GM19351 (cell line): ENCODE measurements around the gene USP2.

Source experiments
- ATAC-seq: cut with Tn5 transposase; IDR thresholded peaks from one replicate; pipeline ENCODE4 v1.9.1; 2021; ENCODE audit warnings: mild to moderate bottlenecking, moderate library complexity; ENCODE audit not compliant: unreplicated experiment

Gene USP2

DNA sequence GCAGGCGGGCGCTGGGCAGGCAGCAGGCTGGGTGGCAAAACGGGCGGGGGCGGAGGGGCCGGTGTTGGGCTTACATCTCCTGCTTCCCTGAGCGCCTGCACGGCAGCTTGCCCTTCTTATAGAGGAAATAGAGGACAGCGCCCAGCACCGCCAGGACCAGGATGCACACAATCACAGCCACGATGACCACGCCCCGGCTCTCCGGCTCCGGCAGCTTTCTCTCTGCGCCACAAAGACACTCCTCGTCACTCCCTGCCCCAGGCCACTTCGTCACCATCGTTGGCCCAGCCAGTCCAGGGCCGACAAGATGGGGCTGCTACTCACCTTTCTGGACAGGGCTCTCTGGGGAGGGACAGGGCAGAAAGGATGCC lies 70.8 kb downstream of the USP2 start:
- ATAC-seq, result no peak

- no peak for ATAC-seq
Observed at GRCh38 chr11:119309953-119310681, 71.4 kb downstream of the USP2 start.

GRCh38 chr11:119309411-119309810 lies 72.1 kb downstream of the USP2 start:
- ATAC-seq, result no peak

- ATAC-seq, result no peak
Observed at GRCh38 chr11:119307974-119308373, 73.5 kb downstream of the USP2 start.

DNA sequence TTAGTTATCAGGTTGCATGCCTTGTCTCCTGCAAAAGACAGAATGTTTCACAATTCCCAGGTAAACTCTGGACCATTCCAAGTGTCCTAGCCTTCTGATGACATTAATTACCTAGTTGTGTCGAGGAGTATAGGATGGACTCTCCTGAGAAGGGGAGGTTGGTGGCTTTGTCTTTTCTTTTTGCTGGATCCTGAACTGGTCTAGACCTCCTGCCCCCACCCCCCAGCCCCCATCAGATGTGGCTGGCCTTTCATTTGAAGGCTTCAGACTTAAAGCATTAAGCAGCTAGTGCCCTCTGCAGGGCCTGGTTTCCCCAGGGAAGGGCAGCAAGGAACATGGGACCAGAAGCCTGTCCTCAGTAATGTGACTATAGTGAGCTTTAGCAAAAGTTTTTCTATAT lies 74.3 kb downstream of the USP2 start:
- no peak for ATAC-seq

DNA sequence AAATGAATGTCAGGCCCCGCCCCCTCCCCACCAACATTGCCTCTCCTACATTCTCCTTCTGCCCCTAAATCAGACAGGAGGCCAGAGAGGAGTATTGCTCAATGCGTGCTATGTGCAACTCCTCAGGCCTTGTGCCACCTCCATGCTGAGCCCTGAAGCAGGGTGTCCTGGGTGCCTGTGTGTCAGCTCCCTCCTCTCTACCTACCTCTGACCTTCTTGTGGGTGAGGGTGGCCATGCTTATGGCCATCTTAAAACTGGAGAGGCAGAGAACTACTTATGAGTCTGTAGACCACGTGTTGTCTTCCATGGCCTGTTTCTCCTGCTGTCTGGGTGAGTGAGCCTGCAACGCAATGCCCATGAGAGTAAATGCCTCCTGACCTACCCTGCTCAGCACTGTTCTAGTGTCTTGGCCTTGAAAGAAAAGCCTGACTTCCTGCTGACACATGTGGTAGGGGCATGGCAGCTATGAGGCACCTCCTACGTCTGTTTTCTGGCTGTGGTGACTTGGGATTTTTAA lies 75.1 kb downstream of the USP2 start:
- ATAC-seq, result no peak

DNA sequence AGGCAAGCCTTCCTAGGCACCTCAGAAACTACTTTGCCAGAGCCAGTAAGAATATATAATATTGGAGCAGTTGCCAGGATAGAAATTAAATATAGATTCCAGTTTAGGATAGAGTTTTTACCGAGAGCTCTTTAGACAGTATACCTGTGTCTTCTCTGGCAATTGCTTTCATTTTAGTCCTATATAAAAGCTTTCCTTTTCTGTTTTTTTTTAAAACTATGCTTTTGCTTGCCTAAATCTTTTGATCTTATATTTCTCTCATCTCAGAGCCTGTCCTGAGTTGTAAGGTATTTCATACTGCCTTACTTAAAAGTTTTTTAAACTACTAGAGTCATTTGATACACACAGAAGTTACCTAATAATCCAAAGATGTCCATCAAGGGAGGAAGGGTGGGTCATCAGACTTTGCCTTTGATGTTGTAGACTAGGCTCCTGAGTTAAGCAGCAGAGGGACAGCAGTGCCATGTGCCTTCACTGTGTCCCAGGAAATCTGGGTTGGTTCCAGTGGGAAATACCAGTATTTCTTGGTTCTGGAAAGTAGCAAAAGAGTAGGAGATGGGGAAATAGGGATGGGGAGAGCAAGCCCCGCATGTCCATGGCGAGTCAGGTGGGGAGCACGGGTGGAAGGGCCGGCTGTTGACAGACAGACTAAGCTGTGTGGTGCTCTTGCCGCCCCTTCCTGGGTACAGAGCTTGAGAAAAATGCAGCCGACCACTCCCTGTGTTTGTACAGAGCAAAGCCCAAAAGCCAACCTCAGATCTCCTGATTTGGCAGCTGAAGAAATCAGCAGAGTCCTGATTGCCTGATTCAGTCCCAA lies 75.7 kb downstream of the USP2 start:
- no peak for ATAC-seq
